IPS DF 6.9 (cell line): Measurements from ENCODE around the gene MTMR4.
A peak's percentile ranks its signal among the peaks of the same experiment; 100 is the strongest.

Experiments used
- DNase-seq: peaks from one replicate; pipeline ENCODE4 v3.0.0-alpha.2; 2013; ENCODE audit warnings: low read depth, low spot score
- H3K27ac ChIP-seq: one replicate; pipeline ENCODE4 v1.5.1; 2013; ENCODE audit warnings: low read length, control low read depth
- H3K27me3 ChIP-seq: 2 replicates; pipeline ENCODE4 v1.6.1; 2013; ENCODE audit warnings: mild to moderate bottlenecking, low read length; ENCODE audit not compliant: control insufficient read depth, insufficient read depth
- H3K36me3 ChIP-seq: 2 replicates; pipeline ENCODE4 v1.6.1; 2013; ENCODE audit warnings: low read length; ENCODE audit not compliant: control insufficient read depth, insufficient read depth
- H3K4me1 ChIP-seq: 2 replicates; pipeline ENCODE4 v1.6.1; 2013; ENCODE audit warnings: low read length; ENCODE audit not compliant: control insufficient read depth, insufficient read depth
- H3K4me3 ChIP-seq: 2 replicates; pipeline ENCODE4 v1.5.1; 2013; ENCODE audit warnings: mild to moderate bottlenecking, low read length
- H3K9me3 ChIP-seq: 2 replicates; pipeline ENCODE4 v1.6.1; 2013; ENCODE audit warnings: low read length, inconsistent platforms; ENCODE audit not compliant: control insufficient read depth, insufficient read depth
- WGBS: extraction: QIAGEN DNeasy Blood & Tissue Kit; methylation state at CpG from one replicate; pipeline ENCODE4 v1.1.7; 2013; ENCODE audit warnings: mixed read lengths, missing lambda C conversion rate; ENCODE audit not compliant: insufficient read length, insufficient coverage; 5-methylcytosine and 5-hydroxymethylcytosine counted together

Gene MTMR4

GRCh38 chr17:58527949-58528348 is 13.5 kb upstream of the MTMR4 start:
- no peaks in the 10 kb centered on the region for H3K27me3 ChIP-seq
- H3K36me3 ChIP-seq, result no peaks in the 10 kb centered on the region
- DNase-seq, result no peak
- no CpG with 5 or more reads among the region's 3 CpGs for WGBS
- H3K4me1 ChIP-seq, result peaks cover 4% of the 10 kb centered on the region; the same call in 1 of the 2 replicates
- no peak overlapping the region for H3K4me3 ChIP-seq
- H3K27ac ChIP-seq, result no peak overlapping the region
- no peaks in the 10 kb centered on the region for H3K9me3 ChIP-seq

GRCh38 chr17:58527306-58527705 is 12.9 kb upstream of the MTMR4 start:
- no peaks in the 10 kb centered on the region for H3K9me3 ChIP-seq
- no CpG with 5 or more reads among the region's 2 CpGs for WGBS
- no peaks in the 10 kb centered on the region for H3K27me3 ChIP-seq
- DNase-seq, result no peak
- no peaks in the 10 kb centered on the region; the same call in 1 of the 2 replicates for H3K4me1 ChIP-seq
- no peak overlapping the region for H3K27ac ChIP-seq
- H3K4me3 ChIP-seq, result no peak overlapping the region
- no peaks in the 10 kb centered on the region for H3K36me3 ChIP-seq

GRCh38 chr17:58525239-58525638 is 10.8 kb upstream of the MTMR4 start:
- no CpG with 5 or more reads among the region's 3 CpGs for WGBS
- H3K27ac ChIP-seq, result no peak overlapping the region
- no peaks in the 10 kb centered on the region for H3K9me3 ChIP-seq
- no peak for DNase-seq
- H3K27me3 ChIP-seq, result no peaks in the 10 kb centered on the region
- H3K4me1 ChIP-seq, result no peaks in the 10 kb centered on the region; the same call in 1 of the 2 replicates
- no peaks in the 10 kb centered on the region for H3K36me3 ChIP-seq
- H3K4me3 ChIP-seq, result no peak overlapping the region

DNA sequence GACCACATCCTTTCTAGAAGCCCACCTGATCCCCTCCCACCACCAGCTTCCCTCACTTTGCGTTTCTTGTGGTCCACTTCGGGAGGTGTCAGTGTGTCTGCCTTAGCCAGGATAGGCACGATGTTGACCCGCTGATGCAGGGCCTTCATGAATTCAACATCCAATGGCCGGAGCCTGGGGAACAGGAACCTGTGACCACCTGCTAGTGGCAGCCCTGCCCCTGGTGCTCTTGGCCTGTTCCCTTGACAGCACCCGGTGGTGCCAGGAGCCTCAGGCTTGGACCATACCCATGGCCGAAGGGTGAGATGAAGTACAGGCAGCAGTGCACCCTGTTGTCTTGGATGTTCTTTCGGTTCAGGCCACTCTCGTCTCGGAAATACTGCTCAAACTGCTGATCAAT is 7.2 kb upstream of the MTMR4 start:
- no peaks in the 10 kb centered on the region for H3K36me3 ChIP-seq
- no peak for DNase-seq
- H3K9me3 ChIP-seq, result no peaks in the 10 kb centered on the region
- H3K4me1 ChIP-seq, result peaks cover 4% of the 10 kb centered on the region
- no peak overlapping the region for H3K4me3 ChIP-seq
- no CpG with 5 or more reads among the region's 10 CpGs for WGBS
- no peaks in the 10 kb centered on the region for H3K27me3 ChIP-seq
- no peak overlapping the region for H3K27ac ChIP-seq

GRCh38 chr17:58520843-58521430 is 6.5 kb upstream of the MTMR4 start:
- no peak for DNase-seq
- Histone ChIP-seq H3K27ac (no peak overlapping the region), H3K27me3 (no peaks in the 10 kb centered on the region), H3K4me3 (no peak overlapping the region), H3K9me3 (no peaks in the 10 kb centered on the region), H3K4me1 (peaks cover 4% of the 10 kb centered on the region; the same call in 1 of the 2 replicates), H3K36me3 (no peaks in the 10 kb centered on the region)
- no CpG with 5 or more reads among the region's 15 CpGs for WGBS

GRCh38 chr17:58517928-58518609 is 3.6 kb upstream of the MTMR4 start:
- no peaks in the 10 kb centered on the region for H3K9me3 ChIP-seq
- H3K27me3 ChIP-seq, result no peaks in the 10 kb centered on the region
- H3K36me3 ChIP-seq, result no peaks in the 10 kb centered on the region
- peak; percentile 98 for DNase-seq
- WGBS, result no CpG with 5 or more reads among the region's 39 CpGs
- H3K27ac ChIP-seq, result no peak overlapping the region
- H3K4me3 ChIP-seq, result peak overlapping the region; percentile 75; the same call in 1 of the 2 replicates
- H3K4me1 ChIP-seq, result peaks cover 4% of the 10 kb centered on the region; the same call in 1 of the 2 replicates

- DNase-seq, result no peak
- H3K27me3 ChIP-seq, result no peaks in the 10 kb centered on the region
- peak overlapping the region; percentile 61; the same call in 1 of the 2 replicates for H3K4me3 ChIP-seq
- H3K9me3 ChIP-seq, result no peaks in the 10 kb centered on the region
- H3K36me3 ChIP-seq, result 0 out of 2 replicates have a peak, but pooled peaks cover under 1% of the 10 kb centered on the region
- peaks cover 4% of the 10 kb centered on the region; the same call in 1 of the 2 replicates for H3K4me1 ChIP-seq
- H3K27ac ChIP-seq, result no peak overlapping the region
- WGBS, result no CpG with 5 or more reads among the region's 27 CpGs
Observed at GRCh38 chr17:58517378-58517927, 3.0 kb upstream of the MTMR4 start.

DNA sequence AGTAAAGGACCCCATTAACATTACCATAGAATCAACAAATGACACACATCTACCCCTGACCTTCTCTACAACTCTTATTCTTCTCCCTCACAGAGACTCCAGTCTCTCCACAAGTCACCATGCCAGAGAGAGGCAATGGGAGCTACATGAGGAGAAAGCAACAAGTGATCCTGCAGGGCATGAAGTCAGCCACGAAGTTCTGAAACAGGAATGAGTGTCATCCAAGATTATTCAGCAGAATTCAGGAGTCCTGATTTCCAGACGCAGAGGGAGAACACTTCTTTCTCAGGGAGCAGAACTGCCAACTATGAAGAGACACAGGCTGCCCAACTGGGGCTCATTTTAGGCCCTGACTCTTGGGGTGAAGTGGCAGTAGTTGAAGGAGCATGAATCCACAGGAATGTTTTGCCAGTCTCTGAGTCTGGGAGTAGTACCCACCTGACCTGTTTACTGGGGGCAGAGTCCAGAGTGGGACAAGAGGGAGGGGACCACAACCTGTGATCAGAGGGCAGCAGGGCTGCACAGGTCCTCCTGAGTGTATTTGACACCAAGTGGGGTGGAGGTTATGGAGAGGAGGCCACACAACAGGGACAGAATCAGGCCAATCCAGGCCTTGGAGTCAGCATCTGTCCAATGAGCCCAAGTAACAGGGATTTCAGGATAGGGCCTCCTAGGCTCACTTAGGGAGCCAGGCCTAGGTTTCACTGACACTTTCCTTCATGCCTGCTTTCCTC is 2.4 kb upstream of the MTMR4 start:
- H3K27ac ChIP-seq, result no peak overlapping the region
- peaks cover 4% of the 10 kb centered on the region; the same call in 1 of the 2 replicates for H3K4me1 ChIP-seq
- H3K4me3 ChIP-seq, result peak overlapping the region; percentile 61; the same call in 1 of the 2 replicates
- no peak for DNase-seq
- no peaks in the 10 kb centered on the region for H3K27me3 ChIP-seq
- H3K36me3 ChIP-seq, result 0 out of 2 replicates have a peak, but pooled peaks cover 2% of the 10 kb centered on the region
- H3K9me3 ChIP-seq, result no peaks in the 10 kb centered on the region
- no CpG with 5 or more reads among the region's 2 CpGs for WGBS

GRCh38 chr17:58515286-58515685 is 848 bp upstream of the MTMR4 start:
- no peak overlapping the region for H3K4me3 ChIP-seq
- H3K27ac ChIP-seq, result no peak overlapping the region
- WGBS, result no CpG with 5 or more reads among the region's 2 CpGs
- no peak for DNase-seq
- peaks cover 4% of the 10 kb centered on the region; the same call in 1 of the 2 replicates for H3K4me1 ChIP-seq
- no peaks in the 10 kb centered on the region for H3K9me3 ChIP-seq
- H3K27me3 ChIP-seq, result no peaks in the 10 kb centered on the region
- peaks cover 9% of the 10 kb centered on the region; the same call in 1 of the 2 replicates for H3K36me3 ChIP-seq

DNA sequence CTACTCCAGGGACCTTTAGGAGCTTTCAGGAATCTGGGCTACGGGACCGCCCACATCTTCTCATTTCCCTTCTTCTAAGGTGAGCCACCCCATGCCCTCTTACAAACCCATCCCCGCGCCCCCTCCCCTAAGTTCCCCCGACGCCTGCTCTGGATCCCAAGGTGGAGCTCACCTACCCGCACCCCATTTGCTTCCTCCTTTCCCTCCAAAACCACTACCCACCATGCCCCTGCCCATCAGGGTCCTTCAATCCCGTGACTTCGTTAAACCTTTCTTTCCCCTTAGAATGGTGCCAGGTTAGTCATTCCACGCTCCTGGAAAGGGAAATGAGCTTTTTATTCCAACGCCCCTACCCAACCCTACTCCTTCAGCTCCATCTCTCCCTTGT is 326 bp upstream of the MTMR4 start:
- WGBS, result no CpG with 5 or more reads among the region's 11 CpGs
- Histone ChIP-seq H3K9me3 (no peaks in the 10 kb centered on the region), H3K4me1 (peaks cover 4% of the 10 kb centered on the region; the same call in 1 of the 2 replicates), H3K36me3 (peaks cover 12% of the 10 kb centered on the region; the same call in 1 of the 2 replicates), H3K4me3 (no peak overlapping the region; the same call in 1 of the 2 replicates), H3K27ac (no peak overlapping the region), H3K27me3 (no peaks in the 10 kb centered on the region)
- no peak for DNase-seq
